Liver (tissue), 9 donors: ENCODE measurements around the gene CCDC88C. TPM values are rescaled to one million over a fixed set of nuclear protein-coding genes. Genes with fewer than 3 reads are reported as not detected.

Experiments
- DNase-seq: peaks from one replicate; pipeline ENCODE4 v3.0.0-alpha.2; 2017; ENCODE audit warnings: low spot score
- H3K27ac ChIP-seq, 2 donors: one replicate each; pipeline ENCODE4 v1.7.0; 2013; ENCODE audit warnings: inconsistent platforms in 2 of 2, low read length in 2 of 2, control low read depth in 1 of 2, low read depth in 1 of 2, mild to moderate bottlenecking in 1 of 2
- H3K27me3 ChIP-seq, 4 donors: one replicate each; pipeline versions ENCODE4 v1.6.1 to v1.7.0; 2013; ENCODE audit warnings: low read length in 3 of 4, inconsistent platforms in 1 of 4, mild to moderate bottlenecking in 1 of 4, moderate library complexity in 1 of 4; ENCODE audit not compliant: control insufficient read depth in 4 of 4, insufficient read depth in 4 of 4
- H3K36me3 ChIP-seq, 4 donors: one replicate each; pipeline versions ENCODE4 v1.6.1 to v1.7.0; 2013; ENCODE audit warnings: low read length in 3 of 4, mild to moderate bottlenecking in 3 of 4, low read depth in 1 of 4, moderate library complexity in 1 of 4; ENCODE audit not compliant: control insufficient read depth in 4 of 4, insufficient read depth in 3 of 4
- H3K4me1 ChIP-seq, 4 donors: one replicate each; pipeline versions ENCODE4 v1.6.1 to v1.7.0; 2013; ENCODE audit warnings: low read length in 3 of 4, mild to moderate bottlenecking in 3 of 4, moderate library complexity in 1 of 4; ENCODE audit not compliant: control insufficient read depth in 4 of 4, insufficient read depth in 4 of 4
- H3K4me3 ChIP-seq, 3 donors: one replicate each; pipeline versions ENCODE4 v1.6.1 to v1.7.0; 2013; ENCODE audit warnings: low read length in 3 of 3, control low read depth in 1 of 3, low read depth in 1 of 3, mild to moderate bottlenecking in 1 of 3
- H3K9ac ChIP-seq, 2 donors: one replicate each; pipeline ENCODE4 v1.7.0; 2013; ENCODE audit warnings: low read length in 2 of 2, mild to moderate bottlenecking in 2 of 2, moderate library complexity in 2 of 2, control low read depth in 1 of 2, low read depth in 1 of 2
- H3K9me3 ChIP-seq, 4 donors: one replicate each; pipeline versions ENCODE4 v1.6.1 to v1.7.0; 2013; ENCODE audit warnings: low read length in 3 of 4; ENCODE audit not compliant: control insufficient read depth in 4 of 4
- ATF3 ChIP-seq: IDR thresholded peaks from 2 replicates; pipeline ENCODE4 v1.6.1; 2016; ENCODE audit warnings: antibody characterized with exemption
- CTCF ChIP-seq: fragments of 150-350 bp; IDR thresholded peaks from 2 replicates; pipeline ENCODE4 v1.5.1; 2017; ENCODE audit warnings: improper control_type of control experiment, low read depth, low read length; ENCODE audit not compliant: missing input control
- EGR1 ChIP-seq, 2 donors: IDR thresholded peaks; 2 replicates each; pipeline ENCODE4 v1.6.1; 2016 to 2018; ENCODE audit warnings: antibody characterized with exemption in 2 of 2, low read depth in 2 of 2
- FOXA1 ChIP-seq: IDR thresholded peaks from 2 replicates; pipeline ENCODE4 v1.6.1; 2016; ENCODE audit warnings: antibody characterized with exemption
- FOXA2 ChIP-seq: IDR thresholded peaks from 2 replicates; pipeline ENCODE4 v1.6.1; 2016; ENCODE audit warnings: antibody characterized with exemption
- GABPA ChIP-seq, 2 donors: IDR thresholded peaks in 1 of 2; conservative IDR thresholded peaks in 1 of 2; 2 replicates each; pipeline ENCODE4 v1.6.1; 2016; ENCODE audit warnings: antibody characterized with exemption in 2 of 2, mild to moderate bottlenecking in 1 of 2, moderate library complexity in 1 of 2
- HNF4A ChIP-seq, 2 donors: conservative IDR thresholded peaks; 2 replicates each; pipeline ENCODE4 v1.6.1; 2016; ENCODE audit warnings: antibody characterized with exemption in 2 of 2, mild to moderate bottlenecking in 2 of 2
- HNF4G ChIP-seq: IDR thresholded peaks from 2 replicates; pipeline ENCODE4 v1.6.1; 2016; ENCODE audit warnings: antibody characterized with exemption
- JUND ChIP-seq, 2 donors: IDR thresholded peaks; 2 replicates each; pipeline ENCODE4 v1.6.1; 2016; ENCODE audit warnings: antibody characterized with exemption in 2 of 2
- MAX ChIP-seq: IDR thresholded peaks from 2 replicates; pipeline ENCODE4 v1.6.1; 2016; ENCODE audit warnings: antibody characterized with exemption
- NR2F2 ChIP-seq: IDR thresholded peaks from 2 replicates; pipeline ENCODE4 v1.6.1; 2016; ENCODE audit warnings: antibody characterized with exemption
- RAD21 ChIP-seq, 2 donors: IDR thresholded peaks; 2 replicates each; pipeline ENCODE4 v1.6.1; 2016; ENCODE audit warnings: antibody characterized with exemption in 2 of 2, mild to moderate bottlenecking in 2 of 2
- REST ChIP-seq: IDR thresholded peaks from 2 replicates; pipeline ENCODE4 v1.6.1; 2016; ENCODE audit warnings: antibody characterized with exemption, mild to moderate bottlenecking
- RXRA ChIP-seq, 2 donors: IDR thresholded peaks; 2 replicates each; pipeline ENCODE4 v1.6.1; 2017 to 2018; ENCODE audit warnings: antibody characterized with exemption in 2 of 2, mild to moderate bottlenecking in 1 of 2
- SP1 ChIP-seq: IDR thresholded peaks from 2 replicates; pipeline ENCODE4 v1.6.1; 2018; ENCODE audit warnings: antibody characterized with exemption, mild to moderate bottlenecking
- TAF1 ChIP-seq: conservative IDR thresholded peaks from 2 replicates; pipeline ENCODE4 v1.6.1; 2016; ENCODE audit warnings: antibody characterized with exemption, mild to moderate bottlenecking
- YY1 ChIP-seq: IDR thresholded peaks from 2 replicates; pipeline ENCODE4 v1.6.1; 2016; ENCODE audit warnings: antibody characterized with exemption, mild to moderate bottlenecking
- ZBTB33 ChIP-seq: IDR thresholded peaks from 2 replicates; pipeline ENCODE4 v1.6.1; 2016; ENCODE audit warnings: antibody characterized with exemption
- WGBS: extraction: QIAGEN DNeasy Blood & Tissue Kit; methylation state at CpG from one replicate; pipeline ENCODE4 v1.1.7; 2013; 5-methylcytosine and 5-hydroxymethylcytosine counted together
- polyA plus RNA-seq, 2 donors: library from polyadenylated mRNA; stranded (reverse) in 1 of 2; unstranded in 1 of 2; fragments of 200-250 nt in 1 of 2; fragments of >200 nt in 1 of 2; fragmentation: Nextera tagmentation in 1 of 2; extraction: Ambion mirVana in 1 of 2; gene quantifications; one replicate each; pipeline versions ENCODE4 v1.2.1 to v1.2.3, GENCODE V29; 2013 to 2015
- total RNA-seq, 2 donors: library from RNA; depleted of rRNA; stranded (reverse); fragments of >200 nt; gene quantifications; one replicate each; pipeline ENCODE4 v1.2.3, GENCODE V29; 2014
- donor health status: healthy.
- donor health status: healthy.
- donor health status: healthy.
- donor health status: healthy.
- donor health status: healthy.

Gene CCDC88C
- total and polyA plus RNA-seq, 4 donors: 1.3 to 10.8 (median 4.0) TPM

- WGBS: 95% methylated on average over 6 of the region's 6 CpGs
- no peaks in the 10 kb centered on the region for H3K27me3 ChIP-seq
- DNase-seq: no peak
- peaks cover 0 to 16% (median 0%) of the 10 kb centered on the region in 4 donors for H3K36me3 ChIP-seq
- TF ChIP-seq SP1 (no peak), RAD21 (IDR thresholded peaks at IDR 0.05) (no peak), HNF4A (conservative IDR thresholded peaks at IDR 0.05) (no peak), CTCF (no peak), YY1 (no peak), NR2F2 (no peak), ATF3 (no peak), GABPA (IDR thresholded peaks at IDR 0.05 in 1 of 2, conservative IDR thresholded peaks at IDR 0.05 in 1 of 2) (no peak), ZBTB33 (no peak), MAX (no peak), REST (no peak), JUND (IDR thresholded peaks at IDR 0.05) (no peak), RXRA (IDR thresholded peaks at IDR 0.05) (no peak), HNF4G (no peak), EGR1 (IDR thresholded peaks at IDR 0.05; ENCODE audit: low read depth in 2 of 2) (no peak), TAF1 (no peak), FOXA2 (no peak), FOXA1 (no peak)
- no peak overlapping the region for H3K4me3 ChIP-seq
- peak overlapping the region; percentile 53 to 60 for H3K27ac ChIP-seq
- no peaks in the 10 kb centered on the region for H3K9me3 ChIP-seq
- no peak overlapping the region for H3K9ac ChIP-seq
- peaks cover 0 to 6% (median 3%) of the 10 kb centered on the region in 4 donors for H3K4me1 ChIP-seq
Measured at GRCh38 chr14:91323031-91323430, 94.6 kb downstream of the CCDC88C start.
